Upper lobe of left lung (tissue), 6 donors: ENCODE data around the gene TOP3B. TPM values are rescaled to one million over a fixed set of nuclear protein-coding genes. Genes with fewer than 3 reads are reported as not detected.

Experiments
- ATAC-seq, 2 donors: fragments of 200-7000 bp; cut with Tn5 transposase; one replicate each; pipeline ENCODE4 v1.9.1; 2022; ENCODE audit warnings: mild to moderate bottlenecking in 2 of 2, moderate library complexity in 2 of 2; ENCODE audit not compliant: low FRiP score in 2 of 2
- DNase-seq, 2 donors: peaks; one replicate each; pipeline ENCODE4 v3.0.0-alpha.2; 2019 to 2020
- H3K27ac ChIP-seq, 4 donors: fragments of 200-600 bp; sonication (generic); one replicate each; pipeline ENCODE4 v1.5.1; 2016 to 2019
- H3K27me3 ChIP-seq, 4 donors: fragments of 200-600 bp; sonication (generic); one replicate each; pipeline ENCODE4 v1.5.1; 2017 to 2019
- H3K36me3 ChIP-seq, 4 donors: fragments of 200-600 bp; sonication (generic); one replicate each; pipeline ENCODE4 v1.5.1; 2016 to 2019
- H3K4me1 ChIP-seq, 4 donors: fragments of 200-600 bp; sonication (generic); one replicate each; pipeline ENCODE4 v1.5.1; 2018 to 2019
- H3K4me3 ChIP-seq, 4 donors: fragments of 200-600 bp; sonication (generic); one replicate each; pipeline ENCODE4 v1.5.1; 2017 to 2019; ENCODE audit warnings: mild to moderate bottlenecking in 2 of 4, moderate library complexity in 1 of 4
- H3K9me3 ChIP-seq, 4 donors: fragments of 200-600 bp; sonication (generic); one replicate each; pipeline ENCODE4 v1.5.1; 2018 to 2019
- CTCF ChIP-seq, 6 experiments: fragments of 450-650 bp in 4 of 6; fragments of 200-600 bp in 2 of 6; sonication (generic) in 2 of 6; IDR thresholded peaks; one replicate each; pipeline ENCODE4 v1.5.1; 2016 to 2019; ENCODE audit warnings: antibody characterized with exemption in 6 of 6
- EP300 ChIP-seq, 4 donors: sonication (generic); formaldehyde crosslinking; IDR thresholded peaks; one replicate each; pipeline ENCODE4 v1.5.1; 2017; ENCODE audit warnings: antibody characterized with exemption in 4 of 4, control low read depth in 2 of 4
- POLR2A ChIP-seq, 4 donors: fragments of 450-650 bp; IDR thresholded peaks; one replicate each; pipeline ENCODE4 v1.5.1; 2016 to 2017; ENCODE audit warnings: antibody characterized with exemption in 4 of 4, mild to moderate bottlenecking in 2 of 4
- POLR2AphosphoS5 ChIP-seq, 2 donors: sonication (generic); formaldehyde crosslinking; IDR thresholded peaks; one replicate each; pipeline ENCODE4 v1.5.1; 2017; ENCODE audit warnings: antibody characterized with exemption in 2 of 2
- WGBS, 2 donors: methylation state at CpG; one replicate each; pipeline ENCODE4 v1.1.5; 2017 to 2018; 5-methylcytosine and 5-hydroxymethylcytosine counted together
- total RNA-seq, 6 donors: library from RNA; depleted of rRNA in 4 of 6; stranded (reverse); fragments of >200 nt in 4 of 6; gene quantifications; one replicate each; pipeline versions ENCODE4 v1.1.0 to v1.2.1, GENCODE V29; 2016 to 2021
- donor health status: DM: no; HTN: no; CAD: no; lungs with moderate emphysema.
- donor health status: DM: no; HTN: yes; CAD: no; lungs with severe emphysema.

TOP3B gene
- total RNA-seq, 6 donors from 2014 or later, result 22.5 to 111 (median 34.0) TPM

GRCh38 chr22:21970037-21970799 lies 12.4 kb downstream of the TOP3B start:
- H3K27ac ChIP-seq, result no peak overlapping the region
- TF ChIP-seq CTCF (IDR thresholded peaks at IDR 0.05), result no peak
- no peak for TF ChIP-seq EP300 (IDR thresholded peaks at IDR 0.05)
- TF ChIP-seq POLR2A (IDR thresholded peaks at IDR 0.05), result no peak
- no peak for TF ChIP-seq POLR2AphosphoS5 (IDR thresholded peaks at IDR 0.05)
- no peaks in the 10 kb centered on the region for H3K4me1 ChIP-seq
- DNase-seq (peak in 1 of 2 donors; percentile 60), ATAC-seq (no peak)
- no peaks in the 10 kb centered on the region for H3K27me3 ChIP-seq
- no peaks in the 10 kb centered on the region for H3K9me3 ChIP-seq
- H3K36me3 ChIP-seq, result peaks cover 35 to 99% (median 92%) of the 10 kb centered on the region in 4 donors
- H3K4me3 ChIP-seq, result no peak overlapping the region
- 91 to 93% methylated on average over 14 to 19 of the region's 19 CpGs for WGBS, 2 donors

- H3K27ac ChIP-seq, result no peak overlapping the region
- H3K4me3 ChIP-seq, result no peak overlapping the region
- no peaks in the 10 kb centered on the region for H3K4me1 ChIP-seq
- no peak for TF ChIP-seq EP300 (IDR thresholded peaks at IDR 0.05)
- TF ChIP-seq POLR2A (IDR thresholded peaks at IDR 0.05), result no peak
- TF ChIP-seq CTCF (IDR thresholded peaks at IDR 0.05), result no peak
- TF ChIP-seq POLR2AphosphoS5 (IDR thresholded peaks at IDR 0.05), result no peak
- DNase-seq (no peak), ATAC-seq (no peak)
- H3K27me3 ChIP-seq, result no peaks in the 10 kb centered on the region
- no peaks in the 10 kb centered on the region for H3K9me3 ChIP-seq
- WGBS, 2 donors, result 93 to 96% methylated on average over 5 of the region's 5 CpGs
- H3K36me3 ChIP-seq, result peaks cover 35 to 100% (median 92%) of the 10 kb centered on the region in 4 donors
These were observed 14.0 kb downstream of the TOP3B start for GRCh38 chr22:21968452-21969129.

- Histone ChIP-seq H3K36me3 (peaks cover 35 to 100% (median 92%) of the 10 kb centered on the region in 4 donors), H3K4me3 (no peak overlapping the region), H3K27ac (no peak overlapping the region), H3K9me3 (no peaks in the 10 kb centered on the region), H3K4me1 (no peaks in the 10 kb centered on the region), H3K27me3 (no peaks in the 10 kb centered on the region)
- peak in 1 of 2 donors; percentile 46 for DNase-seq
- WGBS, 2 donors, result 94 to 100% methylated on average over 7 of the region's 7 CpGs
- no peak for ATAC-seq
- TF ChIP-seq POLR2A (IDR thresholded peaks at IDR 0.05) (no peak), CTCF (IDR thresholded peaks at IDR 0.05) (no peak), EP300 (IDR thresholded peaks at IDR 0.05) (no peak), POLR2AphosphoS5 (IDR thresholded peaks at IDR 0.05) (no peak)
These were observed 14.8 kb downstream of the TOP3B start for GRCh38 chr22:21967693-21968271.

GRCh38 chr22:21966643-21967516 lies 15.7 kb downstream of the TOP3B start:
- DNase-seq (no peak), ATAC-seq (no peak)
- Histone ChIP-seq H3K4me3 (no peak overlapping the region), H3K4me1 (no peaks in the 10 kb centered on the region), H3K9me3 (no peaks in the 10 kb centered on the region), H3K27ac (no peak overlapping the region), H3K36me3 (peaks cover 44 to 100% (median 96%) of the 10 kb centered on the region in 4 donors), H3K27me3 (no peaks in the 10 kb centered on the region)
- TF ChIP-seq POLR2AphosphoS5 (IDR thresholded peaks at IDR 0.05) (no peak), EP300 (IDR thresholded peaks at IDR 0.05) (no peak), CTCF (IDR thresholded peaks at IDR 0.05) (no peak), POLR2A (IDR thresholded peaks at IDR 0.05) (no peak)
- 92 to 94% methylated on average over 16 of the region's 16 CpGs for WGBS, 2 donors
